GM12891 (cell line): Measurements from ENCODE around the gene RTTN.

Experiments used
- DNase-seq: peaks from one replicate; pipeline ENCODE4 v3.0.0; 2011; ENCODE audit warnings: low spot score; ENCODE audit not compliant: insufficient read length
- FAIRE-seq: peaks from 2 replicates; lab custom pipeline; 2011; peaks lifted over from hg19 to GRCh38; lab: Jason Lieb, UNC
- PAX5 ChIP-seq: IDR thresholded peaks from 2 replicates; pipeline ENCODE4 v1.6.1; 2011; ENCODE audit warnings: low read length, moderate library complexity, mild to moderate bottlenecking; ENCODE audit not compliant: insufficient read depth, severe bottlenecking
- POLR2A ChIP-seq: IDR thresholded peaks from 2 replicates; pipeline ENCODE4 v1.6.1; 2011; ENCODE audit warnings: low read depth, low read length, control low read depth
- POLR2AphosphoS5 ChIP-seq: IDR thresholded peaks from 2 replicates; pipeline ENCODE4 v1.6.1; 2011; ENCODE audit warnings: low read depth, low read length, control low read depth
- POU2F2 ChIP-seq: IDR thresholded peaks from 2 replicates; pipeline ENCODE4 v1.6.1; 2011; ENCODE audit warnings: low read depth, mild to moderate bottlenecking, control low read depth, low read length, moderate library complexity
- SPI1 ChIP-seq: IDR thresholded peaks from 2 replicates; pipeline ENCODE4 v1.6.1; 2011; ENCODE audit warnings: low read depth, low read length, control low read depth
- TAF1 ChIP-seq: IDR thresholded peaks from 2 replicates; pipeline ENCODE4 v1.6.1; 2011; ENCODE audit warnings: low read depth, low read length, control low read depth

Gene RTTN

DNA sequence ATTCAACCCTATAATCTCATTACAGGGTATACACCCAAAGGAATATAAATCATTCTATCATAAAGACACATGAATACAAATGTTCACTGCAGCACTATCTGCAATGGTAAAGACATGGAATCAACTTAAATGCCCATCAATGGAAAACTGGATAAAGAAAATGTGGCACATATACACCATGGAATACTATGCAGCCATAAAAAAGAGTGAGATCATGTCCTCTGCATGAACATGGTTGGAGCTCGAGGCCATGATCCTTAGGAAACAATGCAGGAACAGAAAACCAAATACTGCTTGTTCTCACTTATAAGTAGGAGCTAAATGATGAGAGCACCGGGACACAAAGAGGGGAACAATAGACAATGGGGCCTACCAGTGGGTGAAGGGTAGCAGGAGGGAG, 169.3 kb downstream of the RTTN start:
- TF ChIP-seq POLR2AphosphoS5: no peak
- no peak for TF ChIP-seq SPI1
- TF ChIP-seq TAF1: no peak
- no peak for TF ChIP-seq POU2F2
- TF ChIP-seq PAX5: no peak
- TF ChIP-seq POLR2A: no peak

DNA sequence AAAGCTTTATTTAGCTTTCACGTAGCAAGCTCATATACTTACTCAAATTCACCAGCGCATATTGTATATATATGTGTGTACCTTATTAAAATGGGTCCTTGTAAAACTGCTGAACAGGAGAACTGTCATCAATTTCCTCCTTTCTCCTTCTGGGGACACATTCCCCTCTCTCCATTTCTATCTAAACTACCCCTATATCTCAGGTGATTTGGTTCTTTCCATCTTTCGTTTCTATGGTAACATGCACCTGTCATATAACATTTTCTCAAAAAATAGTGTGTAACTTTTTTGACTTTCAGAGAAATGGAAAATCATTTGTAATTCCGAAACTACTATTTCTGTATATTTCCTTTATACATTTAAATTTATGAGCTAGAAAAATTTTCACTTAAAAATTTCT, 174.3 kb downstream of the RTTN start:
- FAIRE-seq: no peak

More for the DNA sequence above, 169.3 kb downstream of the RTTN start:
- DNase-seq (no peak), FAIRE-seq (no peak)

GRCh38 chr18:70030728-70031127, 174.8 kb downstream of the RTTN start:
- no peak for FAIRE-seq
- DNase-seq: no peak
- TF ChIP-seq POLR2A: no peak
- no peak for TF ChIP-seq PAX5
- TF ChIP-seq SPI1: no peak
- TF ChIP-seq TAF1: no peak
- no peak for TF ChIP-seq POLR2AphosphoS5
- TF ChIP-seq POU2F2: no peak

More for the DNA sequence above, 174.3 kb downstream of the RTTN start:
- no peak for TF ChIP-seq TAF1
- no peak for TF ChIP-seq POU2F2
- no peak for TF ChIP-seq PAX5
- no peak for DNase-seq

GRCh38 chr18:70029163-70029562, 176.3 kb downstream of the RTTN start:
- no peak for FAIRE-seq
- DNase-seq: no peak
- TF ChIP-seq POLR2AphosphoS5 (no peak), POLR2A (no peak), PAX5 (no peak)

GRCh38 chr18:70028734-70029133, 176.8 kb downstream of the RTTN start:
- DNase-seq (no peak), FAIRE-seq (peak; percentile 85)
- TF ChIP-seq PAX5 (peak; percentile 30), SPI1 (no peak)

GRCh38 chr18:70028084-70028483, 177.4 kb downstream of the RTTN start:
- FAIRE-seq: peak; percentile 28
- DNase-seq: no peak
- TF ChIP-seq SPI1 (no peak), POLR2AphosphoS5 (no peak), PAX5 (no peak), POLR2A (no peak), TAF1 (no peak), POU2F2 (no peak)

GRCh38 chr18:70025580-70025979, 179.9 kb downstream of the RTTN start:
- DNase-seq: no peak
- peak; percentile 23 for FAIRE-seq
- no peak for TF ChIP-seq POU2F2
- TF ChIP-seq SPI1: no peak
- TF ChIP-seq PAX5: no peak
- TF ChIP-seq POLR2AphosphoS5: no peak
- TF ChIP-seq POLR2A: no peak
- no peak for TF ChIP-seq TAF1

DNA sequence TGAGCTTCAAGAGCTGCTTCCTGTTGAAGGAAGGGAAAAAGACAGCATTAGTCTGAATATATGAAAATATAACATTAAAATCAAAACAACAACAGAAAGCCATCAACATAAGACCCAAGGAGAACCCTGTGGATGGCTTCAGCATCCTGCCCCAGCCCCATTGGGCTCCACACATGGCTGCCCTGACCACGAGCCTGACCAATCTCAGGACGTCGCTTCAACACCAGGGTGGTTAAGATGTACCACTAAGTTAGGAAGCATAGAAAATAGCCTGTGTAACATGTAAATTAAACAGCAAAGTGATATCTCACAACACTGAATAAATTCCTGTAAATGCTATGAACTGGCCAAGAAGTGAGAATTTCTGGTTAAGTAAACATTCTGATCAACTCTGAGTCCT, 180.7 kb downstream of the RTTN start:
- FAIRE-seq (no peak), DNase-seq (no peak)
- TF ChIP-seq POLR2AphosphoS5 (no peak), SPI1 (no peak), POU2F2 (no peak), TAF1 (no peak), PAX5 (no peak), POLR2A (no peak)

GRCh38 chr18:70024093-70024492, 181.4 kb downstream of the RTTN start:
- no peak for FAIRE-seq
- TF ChIP-seq POU2F2 (no peak), TAF1 (no peak), PAX5 (no peak), POLR2A (no peak), POLR2AphosphoS5 (no peak), SPI1 (no peak)
- DNase-seq: no peak

- DNase-seq (no peak), FAIRE-seq (no peak)
- no peak for TF ChIP-seq SPI1
These were observed 182.9 kb downstream of the RTTN start for GRCh38 chr18:70022636-70023035.

- FAIRE-seq: peak; percentile 16
- DNase-seq: no peak
These were observed 184.0 kb downstream of the RTTN start for GRCh38 chr18:70021498-70021897.

More at GRCh38 chr18:70021498-70021897, 184.0 kb downstream of the RTTN start:
- TF ChIP-seq PAX5: no peak
- TF ChIP-seq POU2F2: no peak
- TF ChIP-seq POLR2AphosphoS5: no peak
- no peak for TF ChIP-seq SPI1
- TF ChIP-seq POLR2A: no peak
- TF ChIP-seq TAF1: no peak
